CD4-positive, alpha-beta T cell treated with Interleukin-6 at 100 ng/mL for 8 hours (primary cell): ENCODE data around the gene ANKIB1.

Experiments
- DNase-seq: peaks from one replicate; pipeline ENCODE4 v3.0.0-alpha.2; 2020; ENCODE audit warnings: mixed read lengths, low spot score

ANKIB1 gene

DNA sequence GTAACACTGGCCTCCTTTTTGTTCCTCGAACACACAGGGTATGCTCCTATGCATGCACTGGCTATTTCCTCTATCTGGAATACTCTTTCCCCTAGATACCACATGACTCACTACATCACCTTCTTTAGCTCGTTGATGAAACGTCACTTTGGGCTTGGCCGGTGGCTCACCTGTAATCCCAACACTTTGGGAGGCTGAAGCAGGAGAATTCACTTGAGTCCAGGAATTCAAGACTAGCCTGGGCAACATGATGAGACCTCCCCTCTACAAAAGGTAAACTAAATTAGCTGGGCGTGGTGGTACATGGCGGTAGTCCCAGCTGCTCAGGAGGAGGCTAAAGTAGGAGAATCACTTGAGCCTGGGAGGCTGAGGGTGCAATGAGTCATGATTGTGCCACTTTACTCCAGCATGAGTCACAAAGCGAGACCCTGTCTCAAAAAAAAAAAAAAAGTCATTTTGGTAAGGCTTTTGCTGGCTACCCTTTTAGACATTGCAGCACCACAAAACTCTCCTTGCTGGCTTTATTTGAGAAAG lies 14.5 kb downstream of the ANKIB1 start:
- no peak for DNase-seq

DNA sequence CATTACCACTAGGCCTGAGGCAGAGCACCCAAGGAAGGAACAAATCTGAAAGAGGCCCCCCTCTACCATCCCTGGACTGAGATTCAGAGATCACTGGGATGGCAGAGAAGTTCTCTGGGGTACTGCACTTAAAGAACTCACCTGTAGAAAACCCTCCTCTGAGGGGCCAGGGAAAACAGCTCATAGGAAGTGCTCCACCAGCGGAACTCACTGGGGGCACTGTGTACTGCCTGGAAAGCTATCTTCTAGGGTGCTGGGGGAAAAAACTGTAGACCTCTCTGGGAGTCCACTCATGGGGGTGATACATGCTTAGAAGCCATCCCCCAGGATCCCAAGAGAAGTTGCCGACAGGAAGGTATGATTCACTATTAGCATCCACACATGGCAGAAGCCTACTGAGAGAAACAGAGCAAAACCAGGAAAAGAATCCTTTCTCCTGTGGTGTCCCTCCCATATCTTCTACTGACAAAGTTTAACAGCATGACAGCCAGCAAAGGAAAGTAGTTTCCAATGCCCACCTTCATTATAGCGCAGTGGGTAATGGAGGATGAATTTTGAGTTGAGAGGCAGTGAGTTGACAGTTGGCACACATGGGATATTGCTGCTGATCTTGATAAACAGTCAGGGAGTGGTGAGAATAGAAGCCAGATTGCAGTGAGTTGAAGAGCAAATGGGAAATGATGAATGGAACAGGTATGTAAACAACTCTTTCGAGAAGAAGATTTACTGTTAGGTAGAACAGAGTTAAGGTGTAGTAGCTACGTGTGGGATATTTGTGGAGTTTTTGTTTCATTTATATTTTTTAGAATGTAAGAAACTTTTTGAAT lies 20.9 kb downstream of the ANKIB1 start:
- no peak for DNase-seq

GRCh38 chr7:92268921-92269320 lies 23.1 kb downstream of the ANKIB1 start:
- DNase-seq = no peak

- no peak for DNase-seq
Measured at GRCh38 chr7:92275327-92275726, 29.6 kb downstream of the ANKIB1 start.

- DNase-seq = no peak
Measured at GRCh38 chr7:92276460-92276864, 30.7 kb downstream of the ANKIB1 start.

- no peak for DNase-seq
Measured at GRCh38 chr7:92279396-92280031, 33.7 kb downstream of the ANKIB1 start.

DNA sequence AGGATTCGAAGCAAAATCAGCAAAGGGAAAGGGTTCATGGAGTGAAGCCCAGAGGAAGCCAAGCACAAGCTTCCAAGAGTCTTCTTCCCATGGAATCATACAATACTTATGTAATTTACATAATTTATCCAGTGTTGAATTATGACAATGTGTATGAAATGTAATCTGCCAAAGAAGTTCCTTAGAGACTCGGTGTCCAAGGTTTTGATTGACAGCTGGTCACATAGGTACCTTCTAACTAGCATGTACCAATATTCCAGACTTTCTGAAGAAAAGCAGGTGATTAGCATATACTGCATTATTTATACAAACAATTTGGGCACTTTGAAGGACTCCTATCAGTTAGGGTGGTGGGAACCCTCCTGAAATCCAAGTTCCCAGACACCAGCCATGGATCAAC lies 35.3 kb downstream of the ANKIB1 start:
- no peak for DNase-seq

DNA sequence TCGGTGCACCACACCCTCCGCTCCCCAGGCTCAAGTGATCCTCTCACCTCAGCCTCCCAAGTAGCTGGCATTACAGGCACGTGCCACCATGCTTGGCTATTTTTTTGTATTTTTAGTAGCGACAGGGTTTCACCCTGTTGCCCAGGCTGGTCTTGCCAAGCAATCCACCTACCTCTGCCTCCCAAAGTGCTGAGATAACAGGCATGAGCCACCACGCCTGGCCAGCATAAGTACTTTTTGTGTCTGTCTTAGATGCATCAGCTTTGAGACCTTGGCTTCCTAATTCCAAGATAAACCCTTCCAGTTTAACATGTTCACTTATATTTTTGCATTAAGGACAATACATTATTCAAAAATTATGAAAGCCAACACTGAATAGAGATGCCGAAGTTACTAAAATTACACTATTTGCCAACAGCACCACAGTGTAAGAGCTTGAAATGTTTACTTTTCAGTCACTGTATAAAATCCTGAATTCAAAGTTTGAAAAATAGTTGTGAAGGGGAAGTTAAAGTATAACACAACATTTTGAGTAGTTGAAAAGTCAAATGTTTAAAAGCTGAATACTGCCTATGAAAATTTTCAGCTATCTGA lies 36.5 kb downstream of the ANKIB1 start:
- DNase-seq = no peak

DNA sequence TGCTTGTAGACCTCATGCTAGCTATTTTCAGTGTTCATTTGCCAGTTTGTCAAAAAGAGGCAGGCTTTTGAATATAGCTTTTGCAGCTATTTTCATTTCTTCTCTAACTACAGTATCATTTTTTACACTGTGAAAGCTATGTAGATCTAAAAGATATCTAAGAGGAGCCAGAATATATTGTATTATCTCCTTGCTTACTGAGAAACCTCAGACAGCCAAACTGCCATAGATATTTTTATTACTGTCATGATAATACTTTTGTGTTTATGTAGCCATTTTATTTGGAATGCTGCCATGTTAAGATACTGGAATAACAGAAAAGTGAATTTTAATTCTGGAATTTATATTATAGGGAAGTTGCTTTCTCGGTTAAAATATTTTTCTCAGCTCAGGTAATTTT lies 37.2 kb downstream of the ANKIB1 start:
- no peak for DNase-seq

GRCh38 chr7:92289321-92289720 lies 43.5 kb downstream of the ANKIB1 start:
- DNase-seq = no peak

DNA sequence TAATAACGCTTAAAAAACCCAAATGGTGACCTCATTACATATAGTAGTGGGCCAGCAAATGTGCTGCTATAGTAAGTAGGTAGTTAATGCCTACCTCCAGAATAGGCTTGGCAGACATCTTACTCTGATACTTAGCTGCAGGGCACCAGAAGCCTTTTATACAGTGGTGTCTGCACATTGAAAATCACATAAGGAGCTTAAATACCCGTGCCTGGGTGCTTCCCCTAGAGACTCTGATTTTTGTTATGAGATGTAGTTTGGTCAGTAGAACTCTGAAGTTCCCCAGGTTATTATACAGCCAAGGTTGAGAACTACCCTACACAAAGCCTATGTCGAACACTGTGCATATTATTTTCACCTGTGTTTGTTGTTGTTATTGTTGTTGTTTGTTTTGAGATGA lies 47.2 kb downstream of the ANKIB1 start:
- no peak for DNase-seq

- no peak for DNase-seq
Measured at GRCh38 chr7:92293896-92294590, 48.3 kb downstream of the ANKIB1 start.

- no peak for DNase-seq
Measured at GRCh38 chr7:92295391-92295790, 49.6 kb downstream of the ANKIB1 start.

DNA sequence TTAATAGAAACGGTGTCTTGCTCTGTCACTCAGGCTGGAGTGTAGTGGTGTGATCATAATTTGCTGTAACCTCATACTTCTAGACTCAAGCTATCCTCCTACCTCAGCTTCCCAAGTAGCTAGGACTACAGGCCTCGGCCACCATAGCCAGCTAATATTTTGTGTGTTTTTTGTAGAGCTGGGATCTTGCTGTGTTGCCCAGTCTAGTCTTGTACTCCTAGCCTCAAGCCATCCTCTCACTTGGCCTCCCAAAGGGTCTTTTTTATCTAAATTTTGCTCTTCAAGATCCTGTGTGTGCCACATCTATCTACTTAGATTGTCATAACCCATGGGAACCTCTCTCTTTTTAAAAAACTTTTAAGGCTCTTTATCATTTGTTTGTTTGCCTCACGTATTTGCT lies 50.5 kb downstream of the ANKIB1 start:
- DNase-seq = no peak

GRCh38 chr7:92296880-92297445 lies 51.2 kb downstream of the ANKIB1 start:
- no peak for DNase-seq

DNA sequence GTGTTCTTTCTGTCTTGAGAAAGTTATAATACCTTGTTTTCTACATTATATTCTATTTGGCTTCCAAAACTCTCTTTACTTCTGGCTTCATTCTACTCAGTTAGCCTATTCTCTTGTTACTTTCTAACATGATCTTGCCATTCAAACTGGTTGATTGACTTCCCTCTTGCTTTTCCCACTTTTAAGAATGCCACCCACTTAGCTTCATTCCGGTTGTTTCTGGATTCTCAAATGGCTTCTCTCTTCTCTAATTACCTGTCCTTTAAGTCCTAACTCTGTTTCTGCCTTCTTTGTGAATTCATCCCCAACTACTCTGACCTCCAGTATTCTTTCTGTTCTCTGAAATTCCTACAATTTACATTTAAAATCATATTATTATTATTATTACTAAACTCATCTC lies 52.0 kb downstream of the ANKIB1 start:
- DNase-seq = no peak

- no peak for DNase-seq
Measured at GRCh38 chr7:92303761-92304160, 58.0 kb downstream of the ANKIB1 start.

- DNase-seq = no peak
Measured at GRCh38 chr7:92304406-92304893, 58.7 kb downstream of the ANKIB1 start.

GRCh38 chr7:92306153-92306552 lies 60.4 kb downstream of the ANKIB1 start:
- DNase-seq = no peak

DNA sequence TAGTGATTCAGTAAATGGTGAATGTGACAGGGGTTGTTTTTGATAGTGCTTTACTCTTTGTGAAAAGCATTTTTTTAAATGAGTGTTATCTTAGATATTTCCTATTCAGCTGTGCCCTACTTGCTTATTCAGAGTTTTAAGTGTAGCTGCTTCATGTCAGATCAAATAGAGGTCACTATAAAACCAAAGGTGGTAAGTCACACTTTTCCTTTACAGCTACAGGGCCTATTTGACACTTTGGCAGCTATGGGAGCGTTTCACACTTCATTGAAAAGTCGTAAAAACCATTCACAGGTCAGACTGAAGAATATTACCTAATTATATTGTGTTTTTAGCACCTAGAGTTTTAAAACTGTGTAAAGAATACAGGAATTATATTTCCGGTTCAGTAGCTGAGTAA lies 67.3 kb downstream of the ANKIB1 start:
- no peak for DNase-seq

DNA sequence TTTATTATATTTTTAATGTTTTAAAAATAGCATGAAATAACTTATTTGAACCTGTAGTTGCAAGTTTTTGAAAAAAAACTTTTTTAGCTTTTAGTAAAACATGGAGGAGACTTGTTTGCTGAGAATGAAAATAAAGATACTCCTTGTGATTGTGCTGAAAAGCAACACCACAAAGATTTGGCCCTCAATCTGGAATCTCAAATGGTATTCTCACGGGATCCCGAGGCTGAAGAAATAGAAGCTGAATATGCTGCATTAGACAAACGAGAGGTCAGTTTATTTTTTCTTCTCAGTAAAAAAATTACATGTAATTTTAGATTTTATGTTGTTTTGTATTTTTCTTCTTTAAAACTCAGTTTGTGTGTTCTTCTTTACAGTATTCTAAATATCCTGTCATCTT lies 73.5 kb downstream of the ANKIB1 start:
- no peak for DNase-seq

- DNase-seq = no peak
Measured at GRCh38 chr7:92325173-92325572, 79.4 kb downstream of the ANKIB1 start.
